DND-41 (cell line): ENCODE measurements around the gene DDX23.

Experiments
- ATAC-seq: fragments of 200-7000 bp; cut with Tn5 transposase; 3 replicates; pipeline ENCODE4 v1.9.1; 2021; ENCODE audit warnings: low read depth; ENCODE audit not compliant: insufficient read depth
- DNase-seq: peaks from one replicate; pipeline ENCODE4 v3.0.0-alpha.2; 2020
- H2AFZ ChIP-seq: 2 replicates; pipeline ENCODE4 v1.6.0; 2012; ENCODE audit warnings: low read depth, low read length
- H3K27ac ChIP-seq: 2 replicates; pipeline ENCODE4 v1.5.1; 2012; ENCODE audit warnings: low read length, inconsistent platforms
- H3K27me3 ChIP-seq: fragments of 200-600 bp; sonication (generic); 2 replicates; pipeline ENCODE4 v1.6.0; 2012; ENCODE audit warnings: low read length, mild to moderate bottlenecking, inconsistent platforms; ENCODE audit not compliant: insufficient read depth, poor library complexity
- H3K36me3 ChIP-seq: 2 replicates; pipeline ENCODE4 v1.5.1; 2012; ENCODE audit warnings: low read length, inconsistent platforms; ENCODE audit not compliant: insufficient read depth
- H3K4me1 ChIP-seq: 2 replicates; pipeline ENCODE4 v1.5.1; 2012; ENCODE audit warnings: mild to moderate bottlenecking, low read length; ENCODE audit not compliant: insufficient read depth
- H3K4me2 ChIP-seq: 2 replicates; pipeline ENCODE4 v1.6.0; 2012; ENCODE audit warnings: mild to moderate bottlenecking, moderate library complexity, low read length, inconsistent platforms; ENCODE audit not compliant: insufficient read depth
- H3K4me3 ChIP-seq, 2 experiments: fragments of 200-600 bp in 1 of 2; shearing (Covaris generic) in 1 of 2; 2 replicates each; pipeline ENCODE4 v1.5.1; 2012 to 2016; ENCODE audit warnings: inconsistent platforms in 2 of 2, low read length in 2 of 2, mild to moderate bottlenecking in 2 of 2, low read depth in 1 of 2, moderate library complexity in 1 of 2
- H3K79me2 ChIP-seq: 2 replicates; pipeline ENCODE4 v1.6.0; 2012; ENCODE audit warnings: low read length, inconsistent platforms; ENCODE audit not compliant: insufficient read depth
- H3K9ac ChIP-seq: 2 replicates; pipeline ENCODE4 v1.6.0; 2012; ENCODE audit warnings: low read depth, mild to moderate bottlenecking, inconsistent platforms, low read length, moderate library complexity
- H3K9me3 ChIP-seq: 2 replicates; pipeline ENCODE4 v1.5.1; 2012; ENCODE audit warnings: low read length, moderate library complexity, mild to moderate bottlenecking, inconsistent platforms; ENCODE audit not compliant: insufficient read depth, severe bottlenecking
- H4K20me1 ChIP-seq: 2 replicates; pipeline ENCODE4 v1.6.0; 2012; ENCODE audit warnings: low read length; ENCODE audit not compliant: insufficient read depth
- EZH2 ChIP-seq: IDR thresholded peaks from 3 replicates; pipeline ENCODE4 v1.6.1; 2012; ENCODE audit warnings: borderline replicate concordance, low read depth, mild to moderate bottlenecking, moderate library complexity, low read length, inconsistent platforms; ENCODE audit not compliant: severe bottlenecking
- TF ChIP-seq, protein P1 (sequence below): IDR thresholded peaks from 2 replicates; pipeline ENCODE4 v1.5.1; 2012; ENCODE audit warnings: borderline replicate concordance, low read length, moderate library complexity, mild to moderate bottlenecking; ENCODE audit not compliant: poor library complexity, severe bottlenecking; ENCODE audit errors: extremely low read depth

DDX23 gene

DNA sequence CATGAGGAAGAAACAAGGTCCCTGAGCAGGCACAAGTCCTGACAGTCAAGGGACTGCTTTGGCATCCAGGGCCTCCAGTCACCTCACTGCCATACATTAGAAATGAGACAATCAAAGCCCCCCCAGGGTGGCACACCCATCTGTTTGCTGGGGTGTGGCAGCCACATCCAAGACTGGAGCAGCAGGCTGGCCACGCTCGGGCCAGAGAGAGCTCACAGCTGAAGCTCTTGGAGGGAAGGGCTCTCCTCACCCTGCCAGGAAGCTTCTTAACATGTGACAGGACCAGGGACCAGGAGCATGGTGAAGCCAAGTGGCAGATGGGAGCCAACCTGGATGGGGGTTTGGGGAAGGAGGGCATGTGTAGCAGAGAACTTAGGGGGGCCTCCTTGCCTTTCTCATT, 23.7 kb downstream of the DDX23 start:
- H2AFZ ChIP-seq: no peak overlapping the region
- no peaks in the 10 kb centered on the region for H3K27me3 ChIP-seq
- ATAC-seq: peak; percentile 15; the same call in 1 of the 3 replicates
- no peak for DNase-seq
- no peaks in the 10 kb centered on the region for H3K79me2 ChIP-seq
- H3K4me2 ChIP-seq: no peak overlapping the region
- no peak overlapping the region for H3K9ac ChIP-seq
- H3K36me3 ChIP-seq: peaks cover 91% of the 10 kb centered on the region
- TF ChIP-seq, protein P1, sequence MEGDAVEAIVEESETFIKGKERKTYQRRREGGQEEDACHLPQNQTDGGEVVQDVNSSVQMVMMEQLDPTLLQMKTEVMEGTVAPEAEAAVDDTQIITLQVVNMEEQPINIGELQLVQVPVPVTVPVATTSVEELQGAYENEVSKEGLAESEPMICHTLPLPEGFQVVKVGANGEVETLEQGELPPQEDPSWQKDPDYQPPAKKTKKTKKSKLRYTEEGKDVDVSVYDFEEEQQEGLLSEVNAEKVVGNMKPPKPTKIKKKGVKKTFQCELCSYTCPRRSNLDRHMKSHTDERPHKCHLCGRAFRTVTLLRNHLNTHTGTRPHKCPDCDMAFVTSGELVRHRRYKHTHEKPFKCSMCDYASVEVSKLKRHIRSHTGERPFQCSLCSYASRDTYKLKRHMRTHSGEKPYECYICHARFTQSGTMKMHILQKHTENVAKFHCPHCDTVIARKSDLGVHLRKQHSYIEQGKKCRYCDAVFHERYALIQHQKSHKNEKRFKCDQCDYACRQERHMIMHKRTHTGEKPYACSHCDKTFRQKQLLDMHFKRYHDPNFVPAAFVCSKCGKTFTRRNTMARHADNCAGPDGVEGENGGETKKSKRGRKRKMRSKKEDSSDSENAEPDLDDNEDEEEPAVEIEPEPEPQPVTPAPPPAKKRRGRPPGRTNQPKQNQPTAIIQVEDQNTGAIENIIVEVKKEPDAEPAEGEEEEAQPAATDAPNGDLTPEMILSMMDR: no peak
- TF ChIP-seq EZH2: no peak
- H3K27ac ChIP-seq: no peak overlapping the region
- H4K20me1 ChIP-seq: peaks cover 58% of the 10 kb centered on the region
- H3K9me3 ChIP-seq: no peaks in the 10 kb centered on the region
- H3K4me3 ChIP-seq: no peak overlapping the region
- no peaks in the 10 kb centered on the region for H3K4me1 ChIP-seq

DNA sequence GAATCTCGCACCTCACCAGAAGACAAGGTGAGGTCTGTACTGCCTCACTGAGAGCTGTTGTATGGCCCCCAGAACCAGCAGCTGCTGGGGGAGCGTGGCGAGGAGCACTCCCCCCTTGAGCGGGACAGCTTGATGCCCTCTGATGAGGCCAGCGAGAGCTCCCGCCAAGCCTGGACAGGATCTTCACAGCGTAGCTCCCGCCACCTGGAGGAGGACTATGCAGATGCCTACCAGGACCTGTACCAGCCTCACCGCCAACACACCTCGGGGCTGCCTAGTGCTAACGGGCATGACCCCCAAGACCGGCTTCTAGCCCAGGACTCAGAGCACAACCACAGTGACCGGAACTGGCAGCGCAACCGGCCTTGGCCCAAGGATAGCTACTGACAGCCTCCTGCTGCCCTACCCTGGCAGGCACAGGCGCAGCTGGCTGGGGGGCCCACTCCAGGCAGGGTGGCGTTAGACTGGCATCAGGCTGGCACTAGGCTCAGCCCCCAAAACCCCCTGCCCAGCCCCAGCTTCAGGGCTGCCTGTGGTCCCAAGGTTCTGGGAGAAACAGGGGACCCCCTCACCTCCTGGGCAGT, 24.4 kb downstream of the DDX23 start:
- H3K27me3 ChIP-seq: no peaks in the 10 kb centered on the region
- H3K27ac ChIP-seq: no peak overlapping the region
- DNase-seq (no peak), ATAC-seq (peak; percentile 16; the same call in 1 of the 3 replicates)
- no peaks in the 10 kb centered on the region for H3K9me3 ChIP-seq
- H4K20me1 ChIP-seq: peaks cover 55% of the 10 kb centered on the region
- no peak overlapping the region for H3K4me3 ChIP-seq
- no peaks in the 10 kb centered on the region for H3K79me2 ChIP-seq
- no peak overlapping the region for H3K9ac ChIP-seq
- TF ChIP-seq EZH2: no peak
- TF ChIP-seq, protein P1: no peak
- H3K36me3 ChIP-seq: peaks cover 84% of the 10 kb centered on the region
- H3K4me1 ChIP-seq: no peaks in the 10 kb centered on the region
- no peak overlapping the region for H3K4me2 ChIP-seq
- H2AFZ ChIP-seq: no peak overlapping the region

- DNase-seq (no peak), ATAC-seq (no peak)
- no peak overlapping the region for H3K4me2 ChIP-seq
- no peaks in the 10 kb centered on the region for H3K4me1 ChIP-seq
- no peak overlapping the region for H3K27ac ChIP-seq
- H3K36me3 ChIP-seq: peaks cover 79% of the 10 kb centered on the region
- TF ChIP-seq EZH2: no peak
- TF ChIP-seq, protein P1: no peak
- no peak overlapping the region for H3K4me3 ChIP-seq
- H3K9ac ChIP-seq: no peak overlapping the region
- H3K79me2 ChIP-seq: no peaks in the 10 kb centered on the region
- H3K27me3 ChIP-seq: no peaks in the 10 kb centered on the region
- no peaks in the 10 kb centered on the region for H3K9me3 ChIP-seq
- peaks cover 55% of the 10 kb centered on the region for H4K20me1 ChIP-seq
- H2AFZ ChIP-seq: no peak overlapping the region
These were observed 24.9 kb downstream of the DDX23 start for GRCh38 chr12:48827026-48827425.
